Stimulated activated CD4-positive, alpha-beta T cell treated with anti-CD3 and anti-CD28 coated beads, TNF-alpha, amount 100 ng/mL, for 1 hour (primary cell): ENCODE results near the gene QSOX1.
A peak's percentile ranks its signal among the peaks of the same experiment; 100 is the strongest.

Experiments
- DNase-seq, 3 donors: peaks; one replicate each; pipeline ENCODE4 v3.0.0-alpha.2; 2020; ENCODE audit warnings: low read depth in 3 of 3, low spot score in 1 of 3

The QSOX1 gene

GRCh38 chr1:180169640-180170195 lies 15.0 kb downstream of the QSOX1 start:
- DNase-seq, result no peak

- DNase-seq, result no peak
Observed at GRCh38 chr1:180170546-180171151, 16.0 kb downstream of the QSOX1 start.

- DNase-seq, result no peak
Observed at GRCh38 chr1:180171691-180172090, 17.0 kb downstream of the QSOX1 start.

- DNase-seq, result no peak
Observed at GRCh38 chr1:180173451-180173850, 18.8 kb downstream of the QSOX1 start.

GRCh38 chr1:180173952-180174351 lies 19.3 kb downstream of the QSOX1 start:
- no peak for DNase-seq

GRCh38 chr1:180175291-180175690 lies 20.6 kb downstream of the QSOX1 start:
- DNase-seq, result no peak

- DNase-seq, result no peak
Observed at GRCh38 chr1:180175806-180176205, 21.1 kb downstream of the QSOX1 start.

GRCh38 chr1:180176965-180177364 lies 22.3 kb downstream of the QSOX1 start:
- DNase-seq, result no peak

GRCh38 chr1:180177931-180178330 lies 23.3 kb downstream of the QSOX1 start:
- no peak for DNase-seq

GRCh38 chr1:180178511-180179161 lies 24.0 kb downstream of the QSOX1 start:
- DNase-seq, result peak in 2 of 3 donors; percentile 43 to 61

GRCh38 chr1:180179162-180179957 lies 24.7 kb downstream of the QSOX1 start:
- no peak for DNase-seq

GRCh38 chr1:180181048-180181447 lies 26.4 kb downstream of the QSOX1 start:
- no peak for DNase-seq

GRCh38 chr1:180181996-180182642 lies 27.4 kb downstream of the QSOX1 start:
- DNase-seq, result no peak

GRCh38 chr1:180182643-180183311 lies 28.1 kb downstream of the QSOX1 start:
- DNase-seq, result no peak

- DNase-seq, result no peak
Observed at GRCh38 chr1:180183426-180183825, 28.8 kb downstream of the QSOX1 start.

- DNase-seq, result no peak
Observed at GRCh38 chr1:180184041-180184440, 29.4 kb downstream of the QSOX1 start.

GRCh38 chr1:180185281-180185680 lies 30.6 kb downstream of the QSOX1 start:
- no peak for DNase-seq

GRCh38 chr1:180185971-180186645 lies 31.4 kb downstream of the QSOX1 start:
- no peak for DNase-seq

- no peak for DNase-seq
Observed at GRCh38 chr1:180186831-180187230, 32.2 kb downstream of the QSOX1 start.

- DNase-seq, result no peak
Observed at GRCh38 chr1:180187626-180188025, 33.0 kb downstream of the QSOX1 start.
